Measurements from ENCODE around the gene TSPAN5.
"Not testable (repeated sequence)": the region's sequence is repeated elsewhere in the genome, so short reads cannot be mapped to it uniquely, and the experiment has no call there.

The TSPAN5 gene

GRCh38 chr4:98542011-98542410 lies 116.4 kb downstream of the TSPAN5 start:
- Histone ChIP-seq H3K4me3 (ENCODE audit: low read length in 2 of 2) (no peak overlapping the region), H3K27me3 (ENCODE audit: control insufficient read depth in 2 of 2, insufficient read depth in 2 of 2, low read length in 2 of 2) (no peaks in the 10 kb centered on the region), H3K27ac (ENCODE audit: low read depth in 2 of 2, low read length in 2 of 2) (no peak overlapping the region), H3K36me3 (ENCODE audit: control insufficient read depth in 2 of 2, insufficient read depth in 2 of 2, low read length in 2 of 2) (no peaks in the 10 kb centered on the region), H3K9me3 (ENCODE audit: control insufficient read depth in 2 of 2, low read length in 2 of 2) (no peaks in the 10 kb centered on the region), H3K4me1 (ENCODE audit: control insufficient read depth in 2 of 2, insufficient read depth in 2 of 2, low read length in 2 of 2) (no peaks in the 10 kb centered on the region), H3K9ac (ENCODE audit: low read depth in 1 of 2, low read length in 2 of 2) (no peak overlapping the region)

- Histone ChIP-seq H3K4me1 (ENCODE audit: control insufficient read depth in 2 of 2, insufficient read depth in 2 of 2, low read length in 2 of 2) (no peaks in the 10 kb centered on the region), H3K27me3 (ENCODE audit: control insufficient read depth in 2 of 2, insufficient read depth in 2 of 2, low read length in 2 of 2) (no peaks in the 10 kb centered on the region), H3K9ac (ENCODE audit: low read depth in 1 of 2, low read length in 2 of 2) (no peak overlapping the region), H3K27ac (ENCODE audit: low read depth in 2 of 2, low read length in 2 of 2) (no peak overlapping the region), H3K9me3 (ENCODE audit: control insufficient read depth in 2 of 2, low read length in 2 of 2) (no peaks in the 10 kb centered on the region), H3K36me3 (ENCODE audit: control insufficient read depth in 2 of 2, insufficient read depth in 2 of 2, low read length in 2 of 2) (no peaks in the 10 kb centered on the region), H3K4me3 (ENCODE audit: low read length in 2 of 2) (no peak overlapping the region)
Observed at GRCh38 chr4:98540803-98541202, 117.6 kb downstream of the TSPAN5 start.

GRCh38 chr4:98539741-98540140 lies 118.7 kb downstream of the TSPAN5 start:
- Histone ChIP-seq H3K27ac (ENCODE audit: low read depth in 2 of 2, low read length in 2 of 2) (no peak overlapping the region), H3K36me3 (ENCODE audit: control insufficient read depth in 2 of 2, insufficient read depth in 2 of 2, low read length in 2 of 2) (no peaks in the 10 kb centered on the region), H3K27me3 (ENCODE audit: control insufficient read depth in 2 of 2, insufficient read depth in 2 of 2, low read length in 2 of 2) (no peaks in the 10 kb centered on the region), H3K9ac (ENCODE audit: low read depth in 1 of 2, low read length in 2 of 2) (no peak overlapping the region), H3K4me3 (ENCODE audit: low read length in 2 of 2) (no peak overlapping the region), H3K9me3 (ENCODE audit: control insufficient read depth in 2 of 2, low read length in 2 of 2) (no peaks in the 10 kb centered on the region), H3K4me1 (ENCODE audit: control insufficient read depth in 2 of 2, insufficient read depth in 2 of 2, low read length in 2 of 2) (no peaks in the 10 kb centered on the region)

GRCh38 chr4:98539299-98539698 lies 119.1 kb downstream of the TSPAN5 start:
- Histone ChIP-seq H3K36me3 (ENCODE audit: control insufficient read depth in 2 of 2, insufficient read depth in 2 of 2, low read length in 2 of 2) (no peaks in the 10 kb centered on the region), H3K27me3 (ENCODE audit: control insufficient read depth in 2 of 2, insufficient read depth in 2 of 2, low read length in 2 of 2) (no peaks in the 10 kb centered on the region), H3K27ac (ENCODE audit: low read depth in 2 of 2, low read length in 2 of 2) (no peak overlapping the region), H3K4me3 (ENCODE audit: low read length in 2 of 2) (no peak overlapping the region), H3K4me1 (ENCODE audit: control insufficient read depth in 2 of 2, insufficient read depth in 2 of 2, low read length in 2 of 2) (no peaks in the 10 kb centered on the region), H3K9me3 (ENCODE audit: control insufficient read depth in 2 of 2, low read length in 2 of 2) (no peaks in the 10 kb centered on the region), H3K9ac (ENCODE audit: low read depth in 1 of 2, low read length in 2 of 2) (no peak overlapping the region)

- Histone ChIP-seq H3K9me3 (ENCODE audit: control insufficient read depth in 2 of 2, low read length in 2 of 2) (no peaks in the 10 kb centered on the region), H3K4me3 (ENCODE audit: low read length in 2 of 2) (no peak overlapping the region), H3K27ac (ENCODE audit: low read depth in 2 of 2, low read length in 2 of 2) (no peak overlapping the region), H3K4me1 (ENCODE audit: control insufficient read depth in 2 of 2, insufficient read depth in 2 of 2, low read length in 2 of 2) (no peaks in the 10 kb centered on the region), H3K9ac (ENCODE audit: low read depth in 1 of 2, low read length in 2 of 2) (no peak overlapping the region), H3K36me3 (ENCODE audit: control insufficient read depth in 2 of 2, insufficient read depth in 2 of 2, low read length in 2 of 2) (no peaks in the 10 kb centered on the region), H3K27me3 (ENCODE audit: control insufficient read depth in 2 of 2, insufficient read depth in 2 of 2, low read length in 2 of 2) (no peaks in the 10 kb centered on the region)
Observed at GRCh38 chr4:98536631-98537030, 121.8 kb downstream of the TSPAN5 start.

- H3K4me3 ChIP-seq (ENCODE audit: low read length in 2 of 2); H3K9ac ChIP-seq (ENCODE audit: low read depth in 1 of 2, low read length in 2 of 2); H3K27ac ChIP-seq (ENCODE audit: low read depth in 2 of 2, low read length in 2 of 2); H3K27me3 ChIP-seq (ENCODE audit: control insufficient read depth in 2 of 2, insufficient read depth in 2 of 2, low read length in 2 of 2); H3K9me3 ChIP-seq (ENCODE audit: control insufficient read depth in 2 of 2, low read length in 2 of 2); H3K36me3 ChIP-seq (ENCODE audit: control insufficient read depth in 2 of 2, insufficient read depth in 2 of 2, low read length in 2 of 2); H3K4me1 ChIP-seq (ENCODE audit: control insufficient read depth in 2 of 2, insufficient read depth in 2 of 2, low read length in 2 of 2): not testable (repeated sequence)
Observed at GRCh38 chr4:98534146-98534545, 124.3 kb downstream of the TSPAN5 start.

- Histone ChIP-seq H3K4me1 (ENCODE audit: control insufficient read depth in 2 of 2, insufficient read depth in 2 of 2, low read length in 2 of 2) (no peaks in the 10 kb centered on the region), H3K9me3 (ENCODE audit: control insufficient read depth in 2 of 2, low read length in 2 of 2) (no peaks in the 10 kb centered on the region), H3K27ac (ENCODE audit: low read depth in 2 of 2, low read length in 2 of 2) (no peak overlapping the region), H3K4me3 (ENCODE audit: low read length in 2 of 2) (no peak overlapping the region), H3K9ac (ENCODE audit: low read depth in 1 of 2, low read length in 2 of 2) (no peak overlapping the region), H3K27me3 (ENCODE audit: control insufficient read depth in 2 of 2, insufficient read depth in 2 of 2, low read length in 2 of 2) (no peaks in the 10 kb centered on the region), H3K36me3 (ENCODE audit: control insufficient read depth in 2 of 2, insufficient read depth in 2 of 2, low read length in 2 of 2) (no peaks in the 10 kb centered on the region)
Observed at GRCh38 chr4:98530572-98530971, 127.8 kb downstream of the TSPAN5 start.

- no peaks in the 10 kb centered on the region for H3K27me3 ChIP-seq (ENCODE audit: control insufficient read depth in 2 of 2, insufficient read depth in 2 of 2, low read length in 2 of 2)
- H3K27ac ChIP-seq (ENCODE audit: low read depth in 2 of 2, low read length in 2 of 2), result no peak overlapping the region
- H3K9me3 ChIP-seq (ENCODE audit: control insufficient read depth in 2 of 2, low read length in 2 of 2), result no peaks in the 10 kb centered on the region
- no peak overlapping the region for H3K9ac ChIP-seq (ENCODE audit: low read depth in 1 of 2, low read length in 2 of 2)
- no peaks in the 10 kb centered on the region for H3K36me3 ChIP-seq (ENCODE audit: control insufficient read depth in 2 of 2, insufficient read depth in 2 of 2, low read length in 2 of 2)
- no peak overlapping the region for H3K4me3 ChIP-seq (ENCODE audit: low read length in 2 of 2)
- no peaks in the 10 kb centered on the region for H3K4me1 ChIP-seq (ENCODE audit: control insufficient read depth in 2 of 2, insufficient read depth in 2 of 2, low read length in 2 of 2)
Observed at GRCh38 chr4:98529970-98530569, 128.3 kb downstream of the TSPAN5 start.

GRCh38 chr4:98528882-98529281 lies 129.5 kb downstream of the TSPAN5 start:
- H3K4me1 ChIP-seq (ENCODE audit: control insufficient read depth in 2 of 2, insufficient read depth in 2 of 2, low read length in 2 of 2), result no peaks in the 10 kb centered on the region
- no peaks in the 10 kb centered on the region for H3K9me3 ChIP-seq (ENCODE audit: control insufficient read depth in 2 of 2, low read length in 2 of 2)
- H3K36me3 ChIP-seq (ENCODE audit: control insufficient read depth in 2 of 2, insufficient read depth in 2 of 2, low read length in 2 of 2), result no peaks in the 10 kb centered on the region
- no peak overlapping the region for H3K4me3 ChIP-seq (ENCODE audit: low read length in 2 of 2)
- no peak overlapping the region for H3K9ac ChIP-seq (ENCODE audit: low read depth in 1 of 2, low read length in 2 of 2)
- H3K27me3 ChIP-seq (ENCODE audit: control insufficient read depth in 2 of 2, insufficient read depth in 2 of 2, low read length in 2 of 2), result no peaks in the 10 kb centered on the region
- H3K27ac ChIP-seq (ENCODE audit: low read depth in 2 of 2, low read length in 2 of 2), result no peak overlapping the region

- no peak overlapping the region for H3K27ac ChIP-seq (ENCODE audit: low read depth in 2 of 2, low read length in 2 of 2)
- H3K4me3 ChIP-seq (ENCODE audit: low read length in 2 of 2), result no peak overlapping the region
Observed at GRCh38 chr4:98527534-98528269, 130.7 kb downstream of the TSPAN5 start.

More at GRCh38 chr4:98527534-98528269, 130.7 kb downstream of the TSPAN5 start:
- H3K9me3 ChIP-seq (ENCODE audit: control insufficient read depth in 2 of 2, low read length in 2 of 2), result no peaks in the 10 kb centered on the region
- H3K4me1 ChIP-seq (ENCODE audit: control insufficient read depth in 2 of 2, insufficient read depth in 2 of 2, low read length in 2 of 2), result no peaks in the 10 kb centered on the region
- H3K9ac ChIP-seq (ENCODE audit: low read depth in 1 of 2, low read length in 2 of 2), result no peak overlapping the region
- H3K27me3 ChIP-seq (ENCODE audit: control insufficient read depth in 2 of 2, insufficient read depth in 2 of 2, low read length in 2 of 2), result no peaks in the 10 kb centered on the region
- no peaks in the 10 kb centered on the region for H3K36me3 ChIP-seq (ENCODE audit: control insufficient read depth in 2 of 2, insufficient read depth in 2 of 2, low read length in 2 of 2)
